OCI-LY7 (cell line): ENCODE results near the gene CHST10.

Source experiments
- EZH2phosphoT487 ChIP-seq: fragments of 200-600 bp; sonication (generic); IDR thresholded peaks from 2 replicates; pipeline ENCODE4 v1.6.1; 2018; ENCODE audit warnings: low read depth, borderline replicate concordance, mild to moderate bottlenecking, mixed run types, antibody characterized with exemption, low read length, moderate library complexity, mixed read lengths
- TF ChIP-seq, protein P1 (sequence below): fragments of 200-600 bp; sonication (generic); conservative IDR thresholded peaks from 2 replicates; pipeline ENCODE4 v1.5.1; 2014; ENCODE audit warnings: mild to moderate bottlenecking, antibody characterized with exemption, low read length, moderate library complexity, mixed read lengths

GRCh38 chr2:100399714-100400113 lies 17.8 kb downstream of the CHST10 start:
- TF ChIP-seq, protein P1, sequence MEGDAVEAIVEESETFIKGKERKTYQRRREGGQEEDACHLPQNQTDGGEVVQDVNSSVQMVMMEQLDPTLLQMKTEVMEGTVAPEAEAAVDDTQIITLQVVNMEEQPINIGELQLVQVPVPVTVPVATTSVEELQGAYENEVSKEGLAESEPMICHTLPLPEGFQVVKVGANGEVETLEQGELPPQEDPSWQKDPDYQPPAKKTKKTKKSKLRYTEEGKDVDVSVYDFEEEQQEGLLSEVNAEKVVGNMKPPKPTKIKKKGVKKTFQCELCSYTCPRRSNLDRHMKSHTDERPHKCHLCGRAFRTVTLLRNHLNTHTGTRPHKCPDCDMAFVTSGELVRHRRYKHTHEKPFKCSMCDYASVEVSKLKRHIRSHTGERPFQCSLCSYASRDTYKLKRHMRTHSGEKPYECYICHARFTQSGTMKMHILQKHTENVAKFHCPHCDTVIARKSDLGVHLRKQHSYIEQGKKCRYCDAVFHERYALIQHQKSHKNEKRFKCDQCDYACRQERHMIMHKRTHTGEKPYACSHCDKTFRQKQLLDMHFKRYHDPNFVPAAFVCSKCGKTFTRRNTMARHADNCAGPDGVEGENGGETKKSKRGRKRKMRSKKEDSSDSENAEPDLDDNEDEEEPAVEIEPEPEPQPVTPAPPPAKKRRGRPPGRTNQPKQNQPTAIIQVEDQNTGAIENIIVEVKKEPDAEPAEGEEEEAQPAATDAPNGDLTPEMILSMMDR = no peak
- no peak for TF ChIP-seq EZH2phosphoT487
